GM12874 (cell line): ENCODE results near the gene UPF2.

Source experiments
- TF ChIP-seq, protein P1 (sequence below): IDR thresholded peaks from 2 replicates; pipeline ENCODE4 v1.5.1; 2011; ENCODE audit warnings: low read depth, mild to moderate bottlenecking, control low read depth, low read length, moderate library complexity; ENCODE audit not compliant: insufficient read depth

Gene UPF2

GRCh38 chr10:11874568-11875493, 167.8 kb downstream of the UPF2 start:
- TF ChIP-seq, protein P1, sequence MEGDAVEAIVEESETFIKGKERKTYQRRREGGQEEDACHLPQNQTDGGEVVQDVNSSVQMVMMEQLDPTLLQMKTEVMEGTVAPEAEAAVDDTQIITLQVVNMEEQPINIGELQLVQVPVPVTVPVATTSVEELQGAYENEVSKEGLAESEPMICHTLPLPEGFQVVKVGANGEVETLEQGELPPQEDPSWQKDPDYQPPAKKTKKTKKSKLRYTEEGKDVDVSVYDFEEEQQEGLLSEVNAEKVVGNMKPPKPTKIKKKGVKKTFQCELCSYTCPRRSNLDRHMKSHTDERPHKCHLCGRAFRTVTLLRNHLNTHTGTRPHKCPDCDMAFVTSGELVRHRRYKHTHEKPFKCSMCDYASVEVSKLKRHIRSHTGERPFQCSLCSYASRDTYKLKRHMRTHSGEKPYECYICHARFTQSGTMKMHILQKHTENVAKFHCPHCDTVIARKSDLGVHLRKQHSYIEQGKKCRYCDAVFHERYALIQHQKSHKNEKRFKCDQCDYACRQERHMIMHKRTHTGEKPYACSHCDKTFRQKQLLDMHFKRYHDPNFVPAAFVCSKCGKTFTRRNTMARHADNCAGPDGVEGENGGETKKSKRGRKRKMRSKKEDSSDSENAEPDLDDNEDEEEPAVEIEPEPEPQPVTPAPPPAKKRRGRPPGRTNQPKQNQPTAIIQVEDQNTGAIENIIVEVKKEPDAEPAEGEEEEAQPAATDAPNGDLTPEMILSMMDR = no peak

GRCh38 chr10:11871466-11871865, 171.1 kb downstream of the UPF2 start:
- TF ChIP-seq, protein P1 = no peak

GRCh38 chr10:11870900-11871400, 171.7 kb downstream of the UPF2 start:
- TF ChIP-seq, protein P1 = no peak

DNA sequence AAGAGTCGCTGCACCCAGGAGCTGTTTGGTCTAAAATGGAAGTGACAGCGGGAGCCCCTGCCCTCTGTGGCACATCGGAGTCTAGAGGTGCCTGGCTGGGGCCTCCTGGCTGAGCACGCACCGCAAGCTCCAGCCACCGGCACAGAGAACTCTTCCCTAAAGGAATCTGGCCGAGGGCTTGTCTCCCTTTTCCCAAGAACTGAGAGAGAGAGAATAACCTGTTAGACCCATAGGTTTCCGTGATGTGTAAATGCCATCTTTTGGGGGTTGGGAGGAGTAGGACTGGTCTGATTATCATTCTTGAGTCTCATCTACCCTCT, 172.2 kb downstream of the UPF2 start:
- TF ChIP-seq, protein P1 = no peak
